Erythroblast (primary cell): Measurements from ENCODE around the gene PABPC1L.

Experiments used
- GATA1 ChIP-seq: IDR thresholded peaks from 2 replicates; pipeline ENCODE4 v1.6.1; 2011; ENCODE audit warnings: low read depth, mild to moderate bottlenecking, control low read depth, low read length, moderate library complexity
- POLR2A ChIP-seq: IDR thresholded peaks from 2 replicates; pipeline ENCODE4 v1.6.1; 2011; ENCODE audit warnings: mild to moderate bottlenecking, low read length

DNA sequence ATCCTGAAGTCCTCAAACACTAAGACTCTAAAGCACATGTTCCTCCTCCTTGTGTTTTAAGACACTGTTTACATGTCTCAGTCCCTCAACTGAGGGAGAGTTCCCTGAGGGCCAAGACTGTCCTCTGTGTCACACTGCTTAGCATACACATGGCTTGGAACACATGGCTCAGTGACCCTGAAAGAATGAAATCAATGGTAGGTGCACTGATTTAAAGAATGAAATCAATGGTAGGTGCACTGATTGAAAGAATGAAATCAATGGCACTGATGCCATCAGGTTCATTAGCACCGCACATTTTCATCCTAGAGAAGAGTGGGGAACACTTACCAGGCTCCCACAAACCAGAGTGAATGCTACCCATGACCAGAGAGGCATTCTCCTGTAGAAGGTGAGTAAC, 40.5 kb downstream of the PABPC1L start:
- no peak for TF ChIP-seq POLR2A
- TF ChIP-seq GATA1, result no peak
